NCI-H748 treated with DMSO at 0.1 percent for 48 hours (cell line): ENCODE data around the gene C2CD2.
"Not testable (repeated sequence)": the region's sequence is repeated elsewhere in the genome, so short reads cannot be mapped to it uniquely, and the experiment has no call there.

Source experiments
- DNase-seq: peaks from one replicate; lab custom pipeline; 2025; lab: John Stamatoyannopoulos, UW

C2CD2 gene

DNA sequence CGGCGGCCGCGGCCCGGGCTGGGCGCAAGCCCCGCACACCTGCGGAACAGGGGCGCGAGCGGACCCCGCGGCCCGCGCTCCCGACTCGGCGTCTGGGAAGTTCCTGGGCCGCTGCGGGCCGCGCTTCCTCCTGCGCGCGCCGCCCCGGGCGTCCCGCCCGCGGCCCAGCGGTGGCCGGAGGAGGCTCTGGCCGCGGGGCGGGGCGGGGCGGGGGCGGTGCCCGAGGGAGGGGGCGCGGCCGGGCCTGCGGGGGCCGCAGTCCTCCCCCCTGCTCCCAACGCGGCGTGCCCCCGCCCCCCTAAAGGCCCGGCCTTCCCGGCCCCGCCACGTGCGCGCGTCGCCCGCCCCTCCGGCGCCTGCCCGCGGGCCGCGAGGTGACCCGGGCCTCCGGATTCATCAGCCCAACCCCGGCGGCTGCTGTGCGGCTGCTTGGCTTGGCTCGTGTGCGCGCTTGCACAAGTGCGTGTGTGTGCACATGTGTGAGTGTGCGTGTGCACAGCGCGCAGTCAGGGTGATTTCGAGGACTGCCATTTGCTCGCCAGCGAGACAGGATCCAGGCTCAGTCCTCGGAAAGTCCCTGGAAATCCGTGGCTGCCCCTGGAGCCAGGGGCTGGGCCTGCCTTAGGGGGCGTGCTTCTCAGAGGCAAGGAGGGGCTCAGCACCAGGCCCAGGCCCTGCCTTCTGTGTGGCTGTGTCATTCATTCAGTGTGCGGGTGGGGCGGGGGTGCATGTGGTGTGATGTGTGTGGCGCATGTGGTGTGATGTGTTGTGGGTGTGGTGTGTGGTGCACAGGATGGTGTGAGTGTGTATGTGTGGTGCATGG lies at the start of gene C2CD2:
Gene C2CD2, minus strand, starts transcription at position 188 of the 823 bp plus-strand sequence. CDS start 370 bp downstream, outside the sequence.
- no peak for DNase-seq

DNA sequence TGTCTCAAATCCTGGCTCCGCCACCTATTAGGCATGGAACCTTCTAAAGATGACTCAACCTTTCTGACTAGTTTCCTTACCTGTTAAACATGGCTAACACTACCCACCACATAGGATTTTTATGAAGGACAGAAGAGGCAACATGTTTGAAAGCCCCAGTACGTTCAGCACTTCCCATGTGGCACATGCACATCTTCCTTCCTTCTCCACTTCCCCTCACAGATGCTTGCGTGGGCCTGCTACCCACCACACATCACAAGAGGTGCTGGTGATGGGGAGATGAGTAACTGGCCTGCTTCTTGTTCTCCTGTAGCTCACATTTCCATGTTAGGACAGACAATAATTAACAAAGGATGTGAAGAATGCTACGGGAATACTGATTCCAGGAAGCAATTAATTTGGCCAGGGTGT lies 49.2 kb upstream of the C2CD2 start:
- DNase-seq, result no peak

DNA sequence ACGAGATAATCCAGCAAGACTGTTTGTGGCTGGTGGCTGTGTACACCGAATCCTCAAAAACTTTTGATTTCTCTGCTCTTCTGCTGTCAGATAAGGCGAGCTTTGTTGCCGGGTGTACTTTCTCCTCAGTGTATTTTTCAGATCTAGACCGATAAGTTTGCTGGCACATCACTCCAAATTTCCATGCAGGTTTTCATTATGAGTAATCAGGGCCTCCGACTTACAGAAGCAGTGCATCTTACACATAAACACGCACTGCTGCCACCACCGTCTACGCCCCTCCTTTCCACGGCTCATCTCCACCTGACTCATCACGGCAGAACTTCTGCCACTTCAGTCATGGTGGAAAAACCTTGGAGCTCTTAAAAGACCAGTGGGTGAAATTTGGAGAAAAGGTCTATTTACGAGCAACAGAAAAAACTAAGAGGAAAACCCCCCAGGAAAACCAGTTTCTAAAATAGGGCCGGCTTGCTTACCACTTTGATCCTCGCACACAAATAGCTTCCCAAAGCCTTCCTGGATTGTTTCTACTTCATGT lies 48.7 kb upstream of the C2CD2 start:
- no peak for DNase-seq

DNA sequence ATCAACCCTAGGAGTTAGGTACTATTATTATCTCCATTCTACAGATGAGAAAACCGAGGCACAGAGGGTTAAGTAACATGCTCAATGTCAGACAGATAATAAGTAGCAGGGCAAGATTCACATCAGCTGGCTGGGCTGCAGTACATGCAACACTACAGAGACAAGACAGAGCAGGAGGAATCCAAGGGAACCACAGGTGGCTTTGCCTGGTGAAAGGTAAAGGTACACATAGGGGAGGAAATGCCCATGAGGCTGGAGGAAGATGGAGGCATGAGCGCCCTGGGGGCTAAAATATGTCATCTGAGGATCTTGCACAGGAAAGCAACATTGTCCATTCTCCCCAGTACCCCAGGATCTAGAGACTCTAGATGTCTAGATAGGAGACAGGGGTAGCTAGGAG lies 48.0 kb upstream of the C2CD2 start:
- no peak for DNase-seq

DNA sequence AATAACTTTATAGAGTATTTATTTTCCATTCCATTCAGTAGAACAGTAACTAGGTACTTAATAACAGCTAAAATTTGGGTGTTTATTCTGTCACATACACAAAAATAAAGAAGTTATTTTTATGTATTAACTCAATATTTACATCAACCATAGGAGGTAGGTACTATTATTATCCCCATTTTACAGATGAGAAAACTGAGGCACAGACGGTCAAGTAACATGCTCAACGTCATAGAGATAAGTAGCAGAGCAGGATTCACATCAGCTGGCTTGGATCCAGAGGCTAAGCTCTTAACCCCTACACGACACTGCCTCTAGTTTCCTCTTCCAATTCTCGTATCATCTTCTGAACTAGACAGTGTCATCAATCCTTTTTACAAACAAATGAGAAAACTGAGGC lies 47.1 kb upstream of the C2CD2 start:
- DNase-seq, result no peak

DNA sequence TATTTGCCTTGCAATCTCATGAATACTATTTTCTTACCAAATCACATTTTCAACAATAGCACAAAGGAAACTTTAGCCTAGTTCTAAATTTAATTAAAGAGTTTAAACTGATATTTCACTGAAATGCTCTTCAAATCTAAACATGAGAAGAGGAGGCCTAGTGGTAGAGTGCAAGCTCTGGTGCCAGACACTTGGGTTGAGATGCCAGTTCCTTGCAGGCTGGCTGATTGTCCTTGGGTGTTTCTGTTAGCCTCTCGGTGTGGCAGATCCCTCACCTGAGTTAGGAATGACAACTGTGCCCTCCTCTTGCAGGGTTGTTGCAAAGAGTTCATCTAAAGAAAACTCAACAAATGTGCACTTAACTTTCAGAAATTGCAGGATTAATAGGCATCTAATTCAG lies 43.8 kb upstream of the C2CD2 start:
- no peak for DNase-seq

DNA sequence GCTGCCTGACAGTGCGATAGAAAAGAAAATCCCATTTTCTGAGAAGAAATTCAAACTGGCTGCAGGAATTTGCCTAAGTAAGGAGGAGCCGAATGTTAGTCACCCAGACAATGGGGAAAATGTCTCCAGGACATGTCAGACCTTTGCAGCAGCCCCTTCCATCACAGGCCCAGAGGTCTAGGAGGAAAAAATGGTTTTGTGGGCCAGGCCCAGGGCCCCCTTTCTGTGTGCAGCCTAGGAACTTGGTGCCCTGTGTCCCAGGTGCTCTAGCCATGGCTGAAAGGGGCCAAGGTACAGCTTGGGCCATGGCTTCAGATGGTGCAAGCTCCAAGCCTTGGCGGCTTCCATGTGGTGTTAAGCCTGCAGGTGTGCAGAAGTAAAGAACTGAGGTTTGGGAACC lies 41.8 kb upstream of the C2CD2 start:
- no peak for DNase-seq

DNA sequence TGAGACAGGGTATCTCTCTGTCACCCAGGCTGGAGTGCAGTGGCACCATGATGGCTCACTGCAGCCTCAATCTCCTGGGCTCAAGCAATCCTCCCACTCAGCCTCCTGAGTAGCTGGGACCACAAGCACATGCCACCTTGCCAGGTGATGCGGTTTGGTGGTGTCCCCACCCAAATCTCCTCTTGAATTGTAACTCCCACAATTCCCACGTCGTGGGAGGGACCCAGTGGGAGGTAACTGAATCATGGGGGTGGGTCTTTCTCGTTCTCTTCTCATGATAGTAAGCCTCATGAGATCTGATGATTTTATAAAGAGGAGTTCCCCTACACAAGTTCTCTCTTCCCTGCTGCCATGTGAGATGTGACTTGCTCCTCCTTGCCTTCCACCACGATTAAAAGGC lies 40.8 kb upstream of the C2CD2 start:
- DNase-seq, result not testable (repeated sequence)

DNA sequence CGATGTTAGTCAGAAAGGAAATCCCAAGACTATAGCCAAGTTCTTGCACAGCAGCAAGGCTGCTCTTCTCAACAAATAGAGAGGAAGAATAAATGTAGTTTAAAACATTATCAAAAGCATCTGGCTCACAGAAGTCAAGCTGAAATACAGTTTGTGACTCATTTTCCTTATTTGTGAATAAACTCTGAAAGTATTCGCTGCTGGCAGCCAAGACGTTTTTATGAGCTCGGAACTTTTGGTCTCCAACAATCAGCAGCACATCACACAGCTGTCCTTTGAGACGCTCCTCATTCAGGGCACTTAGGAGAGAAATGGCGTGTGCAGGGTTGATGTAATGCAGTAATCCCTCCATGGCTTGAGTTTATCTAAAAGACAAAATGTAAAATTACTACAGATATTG lies 39.9 kb upstream of the C2CD2 start:
- no peak for DNase-seq

DNA sequence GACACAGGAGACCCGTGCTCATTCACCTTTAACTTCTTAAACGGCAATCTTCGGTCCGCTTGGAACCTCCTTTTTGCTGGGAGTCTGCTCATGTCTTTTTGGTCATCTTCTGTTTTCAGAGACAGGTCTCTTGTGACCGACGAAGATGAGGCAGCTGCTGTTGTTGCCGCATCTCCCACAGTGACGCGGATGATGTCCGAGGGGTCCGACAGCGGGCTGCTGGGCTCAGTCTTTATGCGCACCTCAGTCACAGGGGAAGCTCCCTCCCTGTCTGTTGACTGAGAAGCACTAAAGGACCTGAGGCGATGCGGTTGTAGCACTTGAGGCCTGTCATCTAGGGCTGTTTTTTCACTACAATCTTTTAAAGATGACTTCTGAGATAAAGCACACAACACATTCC lies 38.8 kb upstream of the C2CD2 start:
- no peak for DNase-seq

DNA sequence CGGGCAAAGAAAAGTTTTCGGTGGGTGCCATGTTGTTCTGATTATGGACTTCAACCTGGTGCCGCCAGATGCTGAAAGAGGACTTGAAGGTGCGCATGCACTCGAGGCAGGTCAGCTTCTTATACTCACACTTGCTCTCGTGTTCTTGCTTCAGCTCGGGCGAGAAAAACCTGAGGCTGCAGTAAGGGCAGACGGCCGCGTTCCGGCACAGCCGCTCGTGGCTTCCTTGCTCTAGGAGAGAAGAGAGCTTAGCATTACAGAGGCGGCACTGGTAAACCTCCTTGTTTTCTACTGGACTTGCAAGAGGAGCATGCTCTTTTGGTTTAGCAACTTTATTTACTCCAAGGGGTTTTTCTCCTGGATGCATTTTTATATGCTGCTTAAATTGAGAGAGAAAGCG lies 37.8 kb upstream of the C2CD2 start:
- no peak for DNase-seq

DNA sequence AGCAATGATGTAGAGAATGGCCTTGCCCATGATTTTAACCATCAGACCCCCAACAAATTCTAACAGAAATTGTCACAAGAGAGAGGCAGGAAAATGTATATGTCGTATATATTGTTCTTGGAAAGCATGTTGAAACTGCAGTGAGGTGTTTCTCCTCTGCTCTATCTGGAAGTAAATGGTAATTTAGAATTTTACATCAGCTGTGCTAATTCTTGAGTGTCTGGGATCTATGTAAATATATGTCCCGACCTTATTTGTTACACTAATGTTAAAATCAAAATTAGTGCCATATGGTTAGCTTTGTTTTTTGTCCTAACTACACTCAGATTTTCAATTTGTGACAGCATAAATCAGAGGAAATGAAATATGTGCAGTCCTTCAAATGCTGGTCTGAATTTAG lies 35.9 kb upstream of the C2CD2 start:
- no peak for DNase-seq

DNA sequence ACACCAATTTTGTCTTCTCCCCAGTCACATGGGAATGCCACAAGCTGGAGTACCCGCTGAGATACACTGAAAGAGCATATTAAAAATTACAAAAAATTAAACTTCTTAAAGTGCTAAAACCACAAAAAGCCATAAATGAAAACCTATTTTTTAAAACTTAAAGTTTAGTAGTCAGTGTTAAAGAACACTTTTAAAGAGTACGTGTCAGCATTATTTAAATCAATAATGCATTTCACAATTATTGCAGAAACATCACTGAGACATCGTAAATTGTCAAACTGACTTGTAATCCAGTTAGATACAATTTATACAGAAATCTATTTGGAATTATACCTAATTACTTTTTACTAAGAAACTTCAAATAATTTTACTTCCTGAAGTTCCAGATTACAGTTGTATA lies 33.5 kb upstream of the C2CD2 start:
- no peak for DNase-seq

DNA sequence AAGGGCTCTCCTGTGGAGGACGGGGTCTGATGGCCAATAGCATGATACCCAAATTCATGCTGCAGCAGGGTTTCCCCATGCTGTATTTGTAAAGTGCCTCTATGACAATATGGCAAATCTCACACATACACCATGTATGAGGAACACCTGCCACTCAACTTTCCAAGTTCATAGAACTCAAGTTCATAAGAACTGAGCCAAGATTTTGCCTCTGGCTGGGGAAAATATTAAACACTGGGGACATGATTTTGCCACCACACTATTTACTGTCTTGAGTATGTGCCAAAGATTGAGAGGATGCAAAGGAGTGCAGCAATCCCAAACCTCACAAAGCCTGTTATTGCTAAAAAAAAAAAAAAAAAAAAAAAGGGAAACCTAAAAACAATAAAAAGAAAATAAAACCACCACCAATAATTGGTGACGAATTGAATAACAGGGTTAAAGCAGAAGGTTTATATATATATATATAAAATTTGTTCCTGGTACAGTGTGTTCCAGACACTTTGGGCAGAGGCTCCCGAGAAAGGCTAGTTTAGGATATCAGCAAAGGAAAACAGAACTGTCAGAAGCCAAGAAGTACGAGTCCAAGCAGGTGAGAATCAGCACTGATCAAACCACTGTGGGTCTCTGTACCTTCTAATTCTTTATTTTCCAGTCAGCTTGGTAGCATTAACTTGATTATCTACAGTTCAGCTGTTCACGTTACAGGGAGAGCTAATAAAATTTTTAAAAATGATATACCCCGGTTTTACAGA lies 32.0 kb upstream of the C2CD2 start:
- no peak for DNase-seq

DNA sequence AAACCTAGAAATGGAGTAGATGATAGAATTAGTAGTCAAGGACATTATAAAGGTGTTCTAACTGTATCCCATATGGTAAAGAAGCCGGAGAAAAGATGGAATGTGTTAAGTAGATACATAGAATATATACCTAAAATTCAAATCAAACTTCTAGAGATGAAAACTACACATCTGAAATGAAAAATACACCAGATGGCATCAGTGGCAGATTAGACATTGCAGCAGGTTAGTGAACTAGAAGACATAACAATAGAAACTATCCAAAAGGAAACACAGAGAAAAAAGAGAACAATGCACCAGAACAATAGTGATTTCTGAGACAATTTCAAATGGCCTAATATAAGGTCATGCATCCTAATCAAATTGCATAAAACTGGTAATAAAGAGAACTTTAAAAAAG lies 29.4 kb upstream of the C2CD2 start:
- no peak for DNase-seq

DNA sequence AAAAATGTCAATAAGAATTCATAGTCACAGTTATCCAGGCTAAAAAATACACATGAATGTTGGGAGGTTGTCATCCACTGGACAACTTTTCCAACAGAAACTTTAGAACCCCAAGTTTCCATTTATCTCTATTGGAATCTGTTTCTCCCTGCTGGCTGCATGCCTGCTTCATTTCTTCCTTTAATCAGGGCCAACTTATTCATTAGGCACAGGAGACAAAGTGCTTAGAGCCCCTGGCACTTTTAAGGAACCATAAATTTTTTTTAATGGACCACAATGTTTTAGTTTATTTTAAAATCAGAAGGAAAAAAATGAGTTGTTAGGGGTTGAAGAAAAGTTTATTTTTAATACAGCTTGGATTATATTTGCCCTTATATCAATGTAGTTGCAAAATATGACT lies 26.7 kb upstream of the C2CD2 start:
- no peak for DNase-seq

DNA sequence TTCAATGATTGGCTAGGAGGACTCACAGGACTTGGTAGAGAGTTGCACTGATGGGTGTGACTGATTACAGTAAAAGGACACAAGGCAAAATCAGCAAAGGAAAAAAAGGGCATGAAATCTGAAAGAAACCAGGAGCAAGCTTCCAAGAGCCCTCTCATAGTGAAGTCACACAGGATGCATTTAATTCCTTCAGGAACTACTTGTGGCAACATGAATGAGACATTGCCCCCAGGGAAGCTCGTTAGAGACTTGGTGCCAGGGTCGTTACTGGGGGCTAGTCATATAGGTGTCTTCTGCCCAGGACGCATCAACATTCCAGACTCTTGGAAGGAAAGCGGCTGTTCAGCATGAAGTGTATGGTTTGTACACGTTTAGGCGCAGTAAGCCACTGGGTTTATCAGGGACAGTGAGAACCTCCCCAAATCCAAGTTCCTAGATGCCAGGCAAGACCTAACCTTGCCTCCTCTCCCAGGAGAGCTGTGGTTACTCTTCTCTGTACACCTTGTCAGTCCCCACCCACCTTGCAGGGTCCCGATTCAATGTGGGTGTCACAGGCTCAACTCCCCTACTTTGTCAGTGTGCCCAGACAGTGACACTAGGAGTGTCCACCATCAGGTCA lies 26.0 kb upstream of the C2CD2 start:
- no peak for DNase-seq

DNA sequence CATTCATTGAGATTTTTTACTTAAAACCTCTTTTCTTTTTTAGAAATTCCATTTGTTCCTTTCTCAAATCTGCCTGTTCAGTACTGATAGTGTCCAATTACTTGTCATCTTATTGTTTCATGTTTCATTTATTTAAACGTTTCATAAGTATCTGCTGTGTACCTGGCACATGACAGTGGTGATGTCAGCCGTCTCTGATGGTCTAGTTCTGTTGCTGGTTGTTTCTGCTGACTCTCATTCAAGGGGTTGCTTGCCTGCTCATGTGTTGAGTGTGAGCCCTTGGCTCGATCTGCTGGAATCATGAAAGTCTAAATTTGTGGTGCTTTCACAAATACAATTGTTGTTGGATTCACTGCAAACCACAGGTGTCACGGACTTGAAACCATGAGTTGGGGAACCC lies 25.5 kb upstream of the C2CD2 start:
- no peak for DNase-seq

DNA sequence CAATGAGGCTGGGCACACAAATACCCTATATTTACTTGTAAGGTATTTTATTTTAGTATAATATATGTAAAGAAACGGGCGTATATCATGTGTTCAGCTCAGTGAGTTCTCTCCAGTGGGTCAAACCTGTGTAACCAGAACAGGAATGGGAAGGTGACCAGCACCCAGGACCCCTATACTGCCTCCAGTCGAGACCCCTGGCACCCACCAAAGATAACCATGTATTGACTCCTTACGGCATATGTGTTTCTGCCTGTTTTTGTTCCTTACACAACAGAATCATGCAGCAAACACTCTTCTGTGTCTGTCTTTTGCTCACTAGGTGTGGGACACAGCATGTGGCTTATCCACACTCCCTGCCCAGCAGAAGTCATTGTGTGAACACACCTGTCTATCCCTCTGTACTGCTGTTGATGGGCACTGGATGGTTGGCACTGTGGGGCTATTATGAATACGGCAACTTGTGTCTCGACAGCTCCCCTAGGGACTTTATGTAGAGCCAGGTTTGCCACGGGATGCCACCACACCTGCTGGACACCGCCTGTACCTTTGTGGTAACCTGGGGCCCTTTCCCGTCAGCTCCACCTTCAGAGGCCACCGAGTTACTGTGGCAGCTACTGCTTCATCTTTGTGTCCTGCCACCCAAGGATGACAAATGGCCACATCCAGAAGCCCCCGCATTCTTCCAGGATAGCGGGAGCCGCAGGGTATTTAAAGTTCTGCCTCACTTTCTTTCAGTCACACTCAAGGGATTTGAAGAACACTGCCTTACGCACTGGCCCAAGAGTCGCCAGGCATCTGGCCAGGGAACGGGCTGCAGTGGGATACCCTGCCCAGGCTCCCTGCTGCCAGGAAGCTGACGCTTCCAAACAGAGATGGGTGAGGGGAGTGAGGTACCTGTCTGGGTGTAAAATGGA lies 23.5 kb upstream of the C2CD2 start:
- DNase-seq, result no peak

DNA sequence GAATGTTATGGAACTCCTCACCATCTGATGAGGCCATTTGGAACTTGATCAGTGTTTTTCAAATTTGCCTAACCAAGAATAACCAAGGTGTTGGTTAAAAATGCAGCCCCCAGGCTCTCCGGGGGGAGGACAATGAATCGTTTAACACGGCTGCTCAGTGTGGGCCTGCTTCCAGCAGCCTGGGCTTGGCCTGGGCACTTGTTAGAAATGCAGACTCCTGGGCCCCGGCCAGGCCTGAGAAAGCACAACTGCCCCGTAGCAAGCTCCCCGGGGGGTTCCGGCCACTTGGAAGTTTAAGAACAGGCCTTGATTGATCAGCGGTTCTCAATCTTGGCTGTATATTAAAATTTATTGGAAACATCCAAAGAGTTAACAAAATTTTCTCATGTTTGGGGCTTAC lies 22.8 kb upstream of the C2CD2 start:
- DNase-seq, result no peak

DNA sequence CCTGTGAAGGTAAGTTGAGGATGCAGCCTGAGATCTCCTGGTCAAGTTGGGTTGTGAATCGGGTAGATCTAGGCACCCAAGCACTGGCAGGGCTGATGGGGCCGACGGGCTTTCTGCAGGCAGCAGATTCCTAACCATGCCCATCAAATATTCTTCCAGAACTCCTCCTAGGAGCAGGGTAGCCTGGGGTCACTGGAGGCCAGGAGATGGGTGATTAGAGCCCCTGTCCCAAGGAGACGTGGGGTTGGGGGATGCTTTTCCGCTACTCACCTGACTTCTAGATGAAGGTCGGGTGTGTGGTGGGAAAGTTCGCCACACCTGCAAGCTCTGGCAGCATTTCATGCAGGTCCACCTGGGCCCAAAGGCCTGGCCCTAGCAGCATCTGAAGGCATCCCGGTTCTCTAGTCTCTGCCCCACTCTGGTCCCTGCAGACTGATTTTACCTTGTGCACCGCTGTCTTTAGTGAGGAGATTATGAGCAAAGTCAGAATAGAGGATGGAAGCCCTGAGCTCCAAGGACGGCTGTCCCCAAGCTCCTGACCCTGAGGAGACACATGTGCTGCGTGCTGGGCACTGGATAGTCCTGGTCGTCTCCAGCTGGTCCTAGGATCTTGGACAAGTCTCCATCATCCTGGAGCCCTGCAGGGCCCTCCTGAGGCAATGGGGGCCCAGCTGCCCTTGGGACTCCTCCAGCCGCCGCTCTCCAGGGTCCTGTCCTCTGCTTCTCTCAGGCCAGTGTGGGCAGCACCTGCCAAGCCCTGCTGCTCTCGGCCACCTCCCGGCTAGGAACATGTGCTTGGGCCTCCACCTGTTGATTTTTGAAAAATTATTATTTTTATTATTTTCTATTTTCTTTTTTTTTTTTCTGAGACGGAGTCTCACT lies 21.8 kb upstream of the C2CD2 start:
- no peak for DNase-seq
